Osteoblast (primary cell): ENCODE data around the gene FXR1. TPM values are rescaled to one million over a fixed set of nuclear protein-coding genes. Genes with fewer than 3 reads are reported as not detected.

Source experiments
- DNase-seq: peaks from one replicate; pipeline ENCODE4 v3.0.0; 2011; ENCODE audit warnings: low spot score, mixed read lengths; ENCODE audit not compliant: insufficient read length; ENCODE audit errors: missing footprints
- H2AFZ ChIP-seq: 2 replicates; pipeline ENCODE4 v1.6.0; 2011; ENCODE audit warnings: mild to moderate bottlenecking, low read length
- H3K27ac ChIP-seq: 2 replicates; pipeline ENCODE4 v1.5.1; 2011; ENCODE audit warnings: mild to moderate bottlenecking, low read depth, low read length, moderate library complexity
- H3K27me3 ChIP-seq: 2 replicates; pipeline ENCODE4 v1.6.0; 2012; ENCODE audit warnings: mild to moderate bottlenecking, control low read depth, inconsistent platforms, low read length, moderate library complexity; ENCODE audit not compliant: insufficient read depth
- H3K36me3 ChIP-seq: 2 replicates; pipeline ENCODE4 v1.5.1; 2011; ENCODE audit warnings: mild to moderate bottlenecking, low read length, control low read depth, moderate library complexity; ENCODE audit not compliant: insufficient read depth
- H3K4me1 ChIP-seq: 2 replicates; pipeline ENCODE4 v1.5.1; 2011; ENCODE audit warnings: mild to moderate bottlenecking, low read length, control low read depth, moderate library complexity; ENCODE audit not compliant: insufficient read depth
- H3K4me2 ChIP-seq: 2 replicates; pipeline ENCODE4 v1.6.0; 2011; ENCODE audit warnings: mild to moderate bottlenecking, low read length; ENCODE audit not compliant: insufficient read depth
- H3K4me3 ChIP-seq: fragments of 200-600 bp; sonication (generic); 3 replicates; pipeline ENCODE4 v1.5.1; 2012; ENCODE audit warnings: mild to moderate bottlenecking, low read length, inconsistent platforms; ENCODE audit not compliant: insufficient read depth
- H3K79me2 ChIP-seq: 2 replicates; pipeline ENCODE4 v1.6.0; 2012; ENCODE audit warnings: mild to moderate bottlenecking, low read length, control low read depth, inconsistent platforms; ENCODE audit not compliant: insufficient read depth
- H3K9me3 ChIP-seq: 2 replicates; pipeline ENCODE4 v1.5.1; 2011; ENCODE audit warnings: low read depth, low read length, control low read depth
- H4K20me1 ChIP-seq: 2 replicates; pipeline ENCODE4 v1.6.0; 2012; ENCODE audit warnings: mild to moderate bottlenecking, low read length, control low read depth; ENCODE audit not compliant: insufficient read depth
- total RNA-seq: library from RNA; depleted of rRNA; stranded (reverse); fragments of >200 nt; gene quantifications from 2 replicates; pipeline ENCODE4 v1.2.3, GENCODE V29; 2012
- TF ChIP-seq, protein P1 (sequence below): IDR thresholded peaks from 2 replicates; pipeline ENCODE4 v1.5.1; 2011; ENCODE audit warnings: mild to moderate bottlenecking, low read depth, low read length, moderate library complexity; ENCODE audit errors: extremely low read depth

The FXR1 gene
- total RNA-seq, 1 donor, result 110 TPM

GRCh38 chr3:180898572-180898971 is 13.9 kb upstream of the FXR1 start:
- no peaks in the 10 kb centered on the region for H3K36me3 ChIP-seq
- DNase-seq, result no peak
- H3K4me2 ChIP-seq, result no peak overlapping the region
- H3K4me3 ChIP-seq, result no peak overlapping the region
- H3K4me1 ChIP-seq, result no peaks in the 10 kb centered on the region
- no peaks in the 10 kb centered on the region for H3K79me2 ChIP-seq
- H3K27ac ChIP-seq, result no peak overlapping the region
- TF ChIP-seq, protein P1, sequence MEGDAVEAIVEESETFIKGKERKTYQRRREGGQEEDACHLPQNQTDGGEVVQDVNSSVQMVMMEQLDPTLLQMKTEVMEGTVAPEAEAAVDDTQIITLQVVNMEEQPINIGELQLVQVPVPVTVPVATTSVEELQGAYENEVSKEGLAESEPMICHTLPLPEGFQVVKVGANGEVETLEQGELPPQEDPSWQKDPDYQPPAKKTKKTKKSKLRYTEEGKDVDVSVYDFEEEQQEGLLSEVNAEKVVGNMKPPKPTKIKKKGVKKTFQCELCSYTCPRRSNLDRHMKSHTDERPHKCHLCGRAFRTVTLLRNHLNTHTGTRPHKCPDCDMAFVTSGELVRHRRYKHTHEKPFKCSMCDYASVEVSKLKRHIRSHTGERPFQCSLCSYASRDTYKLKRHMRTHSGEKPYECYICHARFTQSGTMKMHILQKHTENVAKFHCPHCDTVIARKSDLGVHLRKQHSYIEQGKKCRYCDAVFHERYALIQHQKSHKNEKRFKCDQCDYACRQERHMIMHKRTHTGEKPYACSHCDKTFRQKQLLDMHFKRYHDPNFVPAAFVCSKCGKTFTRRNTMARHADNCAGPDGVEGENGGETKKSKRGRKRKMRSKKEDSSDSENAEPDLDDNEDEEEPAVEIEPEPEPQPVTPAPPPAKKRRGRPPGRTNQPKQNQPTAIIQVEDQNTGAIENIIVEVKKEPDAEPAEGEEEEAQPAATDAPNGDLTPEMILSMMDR, result no peak
- no peaks in the 10 kb centered on the region for H3K27me3 ChIP-seq
- no peaks in the 10 kb centered on the region for H4K20me1 ChIP-seq
- H2AFZ ChIP-seq, result no peak overlapping the region
- no peaks in the 10 kb centered on the region for H3K9me3 ChIP-seq

- Histone ChIP-seq H3K4me1 (peaks cover 13% of the 10 kb centered on the region), H3K79me2 (peaks cover 21% of the 10 kb centered on the region), H3K27me3 (no peaks in the 10 kb centered on the region), H3K27ac (no peak overlapping the region), H4K20me1 (peaks cover 17% of the 10 kb centered on the region), H3K9me3 (no peaks in the 10 kb centered on the region), H3K36me3 (no peaks in the 10 kb centered on the region), H3K4me2 (no peak overlapping the region), H3K4me3 (no peak overlapping the region), H2AFZ (no peak overlapping the region)
- TF ChIP-seq, protein P1, result no peak
- DNase-seq, result no peak
Measured at GRCh38 chr3:180909369-180910127, 2.9 kb upstream of the FXR1 start.

DNA sequence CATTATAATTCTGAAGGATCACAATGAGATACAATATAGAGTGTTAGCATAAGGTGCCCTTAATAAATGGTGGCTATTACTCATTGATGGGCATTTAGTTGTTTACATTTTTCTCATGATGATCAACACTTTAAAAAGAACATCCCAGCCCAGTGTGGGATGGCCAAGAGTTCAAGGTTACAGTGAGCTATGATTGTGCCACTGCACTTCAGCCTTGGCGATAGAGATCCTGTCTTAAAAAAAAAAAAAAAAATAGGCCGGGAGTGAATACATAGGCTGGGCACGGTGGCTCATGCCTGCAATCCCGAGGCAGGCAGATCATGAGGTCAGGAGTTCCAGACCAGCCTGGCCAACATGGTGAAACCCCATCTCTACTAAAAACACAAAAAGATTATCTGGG is 1.6 kb upstream of the FXR1 start:
- peaks cover 34% of the 10 kb centered on the region for H3K79me2 ChIP-seq
- TF ChIP-seq, protein P1, result no peak

GRCh38 chr3:180911876-180912303 is 580 bp upstream of the FXR1 start:
- H3K27ac ChIP-seq, result peak overlapping the region; percentile 99
- TF ChIP-seq, protein P1, result no peak
- peaks cover 13% of the 10 kb centered on the region for H3K4me1 ChIP-seq
- peaks cover 12% of the 10 kb centered on the region for H3K36me3 ChIP-seq
- peak overlapping the region; percentile 77 for H3K4me2 ChIP-seq
- peak overlapping the region; percentile 100 for H3K4me3 ChIP-seq
- H3K9me3 ChIP-seq, result no peaks in the 10 kb centered on the region
- H3K27me3 ChIP-seq, result no peaks in the 10 kb centered on the region
- H2AFZ ChIP-seq, result peak overlapping the region; percentile 100
- peaks cover 38% of the 10 kb centered on the region for H4K20me1 ChIP-seq
- no peak for DNase-seq
- H3K79me2 ChIP-seq, result peaks cover 44% of the 10 kb centered on the region

More for the DNA sequence above, 1.6 kb upstream of the FXR1 start:
- no peak overlapping the region for H3K27ac ChIP-seq
- no peak for DNase-seq
- no peaks in the 10 kb centered on the region for H3K9me3 ChIP-seq
- H3K4me1 ChIP-seq, result peaks cover 13% of the 10 kb centered on the region
- no peak overlapping the region for H2AFZ ChIP-seq
- peaks cover 30% of the 10 kb centered on the region for H4K20me1 ChIP-seq
- H3K36me3 ChIP-seq, result peaks cover 7% of the 10 kb centered on the region
- H3K4me2 ChIP-seq, result no peak overlapping the region
- H3K27me3 ChIP-seq, result no peaks in the 10 kb centered on the region
- no peak overlapping the region for H3K4me3 ChIP-seq
